OCI-LY7 (cell line): ENCODE results near the gene ANKLE1. TPM values are rescaled to one million over a fixed set of nuclear protein-coding genes. Genes with fewer than 3 reads are reported as not detected.

ENCODE experiments used
- BruUV-seq: library from RNA; stranded (reverse); fragments of 400-500 nt; replicated peaks from 2 replicates; lab custom pipeline; 2021; lab: Mats Ljungman, UMichigan
- CTCF ChIA-PET: fragments of 300-600 bp; sonication (Branson Sonifier 250); formaldehyde crosslinking; loops from one replicate; lab custom pipeline; 2022; ENCODE audit warnings: antibody characterized with exemption; ENCODE audit not compliant: unreplicated experiment; lab: Charles Lee
- POLR2A ChIA-PET: fragments of 300-600 bp; sonication (Branson Sonifier 250); formaldehyde crosslinking; loops from one replicate; lab custom pipeline; 2022; ENCODE audit warnings: antibody characterized with exemption; lab: Charles Lee
- DNase-seq: peaks from one replicate; pipeline ENCODE4 v3.0.0-alpha.2; 2015; ENCODE audit warnings: low spot score
- H2AFZ ChIP-seq: fragments of 200-600 bp; sonication (generic), shearing (Covaris generic); 2 replicates; pipeline ENCODE4 v1.6.1; 2014; ENCODE audit warnings: mild to moderate bottlenecking, antibody characterized with exemption, low read length, moderate library complexity
- H3K27ac ChIP-seq: fragments of 200-600 bp; sonication (generic); 2 replicates; pipeline ENCODE4 v1.5.1; 2014; ENCODE audit warnings: mixed run types, low read depth, mild to moderate bottlenecking, moderate library complexity, low read length, inconsistent platforms; ENCODE audit not compliant: poor library complexity, severe bottlenecking
- H3K36me3 ChIP-seq: fragments of 200-600 bp; sonication (generic); 2 replicates; pipeline ENCODE4 v1.6.1; 2014; ENCODE audit warnings: mild to moderate bottlenecking, antibody characterized with exemption, low read length, moderate library complexity, mixed read lengths; ENCODE audit not compliant: insufficient read depth
- H3K4me1 ChIP-seq: fragments of 200-600 bp; sonication (generic); 2 replicates; pipeline ENCODE4 v1.5.1; 2014; ENCODE audit warnings: mild to moderate bottlenecking, low read length; ENCODE audit not compliant: insufficient read depth, poor library complexity, severe bottlenecking
- H3K4me2 ChIP-seq: fragments of 200-600 bp; sonication (generic); 2 replicates; pipeline ENCODE4 v1.6.1; 2014; ENCODE audit warnings: mild to moderate bottlenecking, low read length
- H3K4me3 ChIP-seq: fragments of 200-600 bp; sonication (generic); 2 replicates; pipeline ENCODE4 v1.5.1; 2014; ENCODE audit warnings: mild to moderate bottlenecking, low read depth, low read length; ENCODE audit not compliant: poor library complexity, severe bottlenecking
- H3K79me2 ChIP-seq: fragments of 200-600 bp; sonication (generic); 2 replicates; pipeline ENCODE4 v1.6.1; 2016; ENCODE audit warnings: low read depth, mild to moderate bottlenecking, low read length, moderate library complexity, mixed read lengths; ENCODE audit not compliant: insufficient read depth
- H3K9me2 ChIP-seq: fragments of 200-600 bp; sonication (generic); 2 replicates; pipeline ENCODE4 v1.6.1; 2016; ENCODE audit warnings: mild to moderate bottlenecking, low read length, mixed read lengths; ENCODE audit not compliant: insufficient read depth
- H3K9me3 ChIP-seq: fragments of 200-600 bp; sonication (generic); 2 replicates; pipeline ENCODE4 v1.6.1; 2014; ENCODE audit warnings: mild to moderate bottlenecking, mixed run types, low read length, mixed read lengths
- H4K20me1 ChIP-seq: fragments of 200-600 bp; sonication (generic); 2 replicates; pipeline ENCODE4 v1.6.1; 2014; ENCODE audit warnings: mild to moderate bottlenecking, antibody characterized with exemption, low read length, moderate library complexity, mixed read lengths; ENCODE audit not compliant: insufficient read depth
- CTCF ChIP-seq: fragments of 200-600 bp; sonication (generic); conservative IDR thresholded peaks from 2 replicates; pipeline ENCODE4 v1.5.1; 2014; ENCODE audit warnings: mild to moderate bottlenecking, antibody characterized with exemption, low read length, moderate library complexity, mixed read lengths
- EZH2phosphoT487 ChIP-seq: fragments of 200-600 bp; sonication (generic); IDR thresholded peaks from 2 replicates; pipeline ENCODE4 v1.6.1; 2018; ENCODE audit warnings: low read depth, borderline replicate concordance, mild to moderate bottlenecking, mixed run types, antibody characterized with exemption, low read length, moderate library complexity, mixed read lengths
- intact Hi-C: fragments of 100-400 bp; cut with micrococcal nuclease; formaldehyde crosslinking; loops from one replicate; pipeline ENCODE4 v1.10.0; 2022; ENCODE audit not compliant: unreplicated experiment
- total RNA-seq, 2 experiments: library from RNA; depleted of rRNA in 1 of 2; stranded (reverse); fragments of >200 nt in 1 of 2; shearing (Covaris generic) in 1 of 2; gene quantifications; 2 replicates each; pipeline ENCODE4 v1.2.3, GENCODE V29; 2014 to 2022

ANKLE1 gene
- total RNA-seq, 2 experiments from 2014 or later = 45.1 to 59.4 TPM

- Histone ChIP-seq H3K79me2 (peaks cover 23% of the 10 kb centered on the region; the same call in 1 of the 2 replicates), H3K4me3 (peak overlapping the region; percentile 74), H3K36me3 (no peaks in the 10 kb centered on the region), H3K4me2 (peak overlapping the region; percentile 81), H3K9me2 (no peaks in the 10 kb centered on the region), H3K9me3 (no peaks in the 10 kb centered on the region), H3K27ac (peak overlapping the region; percentile 53), H3K4me1 (peaks cover 43% of the 10 kb centered on the region), H2AFZ (no peak overlapping the region), H4K20me1 (no peaks in the 10 kb centered on the region)
- no TSS peak for BruUV-seq
- intact Hi-C loops = loop anchor here (2.0 to 10.0 kb wide), 2 partner anchors 168 to 350 kb away; no protein-coding TSS in a partner anchor
- ChIA-PET POLR2A (no interaction called here), CTCF (no interaction called here)
- DNase-seq = peak; percentile 73
- TF ChIP-seq EZH2phosphoT487 = no peak
- no peak for TF ChIP-seq CTCF
Measured at GRCh38 chr19:17244618-17245534, 36.8 kb upstream of the ANKLE1 start.

GRCh38 chr19:17245535-17245984 lies 36.1 kb upstream of the ANKLE1 start, which contains the start of gene NR2F6:
Gene NR2F6 (minus strand): TSS chr19:17245919. CDS start chr19:17245220, 699 bp downstream.
- Histone ChIP-seq H4K20me1 (no peaks in the 10 kb centered on the region), H3K9me3 (no peaks in the 10 kb centered on the region), H3K4me2 (peak within 1 kb of the TSS; percentile 95), H3K36me3 (no peaks in the 10 kb centered on the region), H3K4me1 (peaks cover 43% of the 10 kb centered on the region), H3K4me3 (peak within 1 kb of the TSS; percentile 74), H3K9me2 (no peaks in the 10 kb centered on the region), H3K27ac (peak within 1 kb of the TSS; percentile 69), H2AFZ (peak within 1 kb of the TSS; percentile 84; the same call in 1 of the 2 replicates), H3K79me2 (peaks cover 23% of the 10 kb centered on the region; the same call in 1 of the 2 replicates)
- BruUV-seq = no TSS peak
- DNase-seq = no peak
- CTCF ChIA-PET = no interaction called here
- TF ChIP-seq CTCF (no peak), EZH2phosphoT487 (no peak)
- POLR2A ChIA-PET = no interaction called here
- intact Hi-C loops = loop anchor here (2.0 to 10.0 kb wide), 2 partner anchors 169 to 351 kb away; no protein-coding TSS in a partner anchor
